ENCODE results near the gene IKBKE.

DNA sequence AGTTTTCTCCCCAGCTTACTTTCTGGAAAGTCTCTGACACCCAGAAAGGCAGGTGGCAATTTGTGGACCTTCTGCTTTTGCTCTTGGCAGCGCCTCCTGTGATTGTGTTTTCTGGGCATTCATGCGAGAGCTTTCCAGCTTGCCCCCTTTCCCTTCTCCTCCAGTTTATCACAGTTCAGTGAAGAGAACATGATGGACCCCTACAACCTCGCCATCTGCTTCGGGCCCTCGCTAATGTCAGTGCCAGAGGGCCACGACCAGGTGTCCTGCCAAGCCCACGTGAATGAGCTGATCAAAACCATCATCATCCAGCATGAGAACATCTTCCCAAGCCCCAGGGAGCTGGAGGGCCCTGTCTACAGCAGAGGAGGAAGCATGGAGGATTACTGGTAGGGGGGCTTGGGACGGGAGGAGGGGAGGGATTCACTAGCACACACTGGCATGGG lies 24.3 kb upstream of the IKBKE start:
- TF ChIP-seq RAD21 (conservative IDR thresholded peaks at IDR 0.05) (no peak), EZH2 (IDR thresholded peaks at IDR 0.05; ENCODE audit: borderline replicate concordance, insufficient read depth, low read length, poor library complexity, severe bottlenecking) (no peak)
- TF ChIP-seq, protein P1, sequence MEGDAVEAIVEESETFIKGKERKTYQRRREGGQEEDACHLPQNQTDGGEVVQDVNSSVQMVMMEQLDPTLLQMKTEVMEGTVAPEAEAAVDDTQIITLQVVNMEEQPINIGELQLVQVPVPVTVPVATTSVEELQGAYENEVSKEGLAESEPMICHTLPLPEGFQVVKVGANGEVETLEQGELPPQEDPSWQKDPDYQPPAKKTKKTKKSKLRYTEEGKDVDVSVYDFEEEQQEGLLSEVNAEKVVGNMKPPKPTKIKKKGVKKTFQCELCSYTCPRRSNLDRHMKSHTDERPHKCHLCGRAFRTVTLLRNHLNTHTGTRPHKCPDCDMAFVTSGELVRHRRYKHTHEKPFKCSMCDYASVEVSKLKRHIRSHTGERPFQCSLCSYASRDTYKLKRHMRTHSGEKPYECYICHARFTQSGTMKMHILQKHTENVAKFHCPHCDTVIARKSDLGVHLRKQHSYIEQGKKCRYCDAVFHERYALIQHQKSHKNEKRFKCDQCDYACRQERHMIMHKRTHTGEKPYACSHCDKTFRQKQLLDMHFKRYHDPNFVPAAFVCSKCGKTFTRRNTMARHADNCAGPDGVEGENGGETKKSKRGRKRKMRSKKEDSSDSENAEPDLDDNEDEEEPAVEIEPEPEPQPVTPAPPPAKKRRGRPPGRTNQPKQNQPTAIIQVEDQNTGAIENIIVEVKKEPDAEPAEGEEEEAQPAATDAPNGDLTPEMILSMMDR (IDR thresholded peaks at IDR 0.05; ENCODE audit: poor library complexity, severe bottlenecking): no peak
- TF ChIP-seq, protein P2, sequence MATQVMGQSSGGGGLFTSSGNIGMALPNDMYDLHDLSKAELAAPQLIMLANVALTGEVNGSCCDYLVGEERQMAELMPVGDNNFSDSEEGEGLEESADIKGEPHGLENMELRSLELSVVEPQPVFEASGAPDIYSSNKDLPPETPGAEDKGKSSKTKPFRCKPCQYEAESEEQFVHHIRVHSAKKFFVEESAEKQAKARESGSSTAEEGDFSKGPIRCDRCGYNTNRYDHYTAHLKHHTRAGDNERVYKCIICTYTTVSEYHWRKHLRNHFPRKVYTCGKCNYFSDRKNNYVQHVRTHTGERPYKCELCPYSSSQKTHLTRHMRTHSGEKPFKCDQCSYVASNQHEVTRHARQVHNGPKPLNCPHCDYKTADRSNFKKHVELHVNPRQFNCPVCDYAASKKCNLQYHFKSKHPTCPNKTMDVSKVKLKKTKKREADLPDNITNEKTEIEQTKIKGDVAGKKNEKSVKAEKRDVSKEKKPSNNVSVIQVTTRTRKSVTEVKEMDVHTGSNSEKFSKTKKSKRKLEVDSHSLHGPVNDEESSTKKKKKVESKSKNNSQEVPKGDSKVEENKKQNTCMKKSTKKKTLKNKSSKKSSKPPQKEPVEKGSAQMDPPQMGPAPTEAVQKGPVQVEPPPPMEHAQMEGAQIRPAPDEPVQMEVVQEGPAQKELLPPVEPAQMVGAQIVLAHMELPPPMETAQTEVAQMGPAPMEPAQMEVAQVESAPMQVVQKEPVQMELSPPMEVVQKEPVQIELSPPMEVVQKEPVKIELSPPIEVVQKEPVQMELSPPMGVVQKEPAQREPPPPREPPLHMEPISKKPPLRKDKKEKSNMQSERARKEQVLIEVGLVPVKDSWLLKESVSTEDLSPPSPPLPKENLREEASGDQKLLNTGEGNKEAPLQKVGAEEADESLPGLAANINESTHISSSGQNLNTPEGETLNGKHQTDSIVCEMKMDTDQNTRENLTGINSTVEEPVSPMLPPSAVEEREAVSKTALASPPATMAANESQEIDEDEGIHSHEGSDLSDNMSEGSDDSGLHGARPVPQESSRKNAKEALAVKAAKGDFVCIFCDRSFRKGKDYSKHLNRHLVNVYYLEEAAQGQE (IDR thresholded peaks at IDR 0.05; ENCODE audit: borderline replicate concordance): no peak
